Osteocyte (in vitro differentiated cells): ENCODE data around the gene AIG1. TPM values are rescaled to one million over a fixed set of nuclear protein-coding genes. Genes with fewer than 3 reads are reported as not detected.

Experiments used
- DNase-seq: peaks from one replicate; pipeline ENCODE4 v3.0.0; 2021; ENCODE audit warnings: mixed read lengths; ENCODE audit not compliant: unreplicated experiment; ENCODE audit errors: extremely low spot score
- H3K27ac Mint-ChIP-seq: one replicate; pipeline ENCODE4 v1.8.0; 2021; ENCODE audit warnings: mild to moderate bottlenecking, mixed read lengths; ENCODE audit not compliant: unreplicated experiment
- H3K27me3 Mint-ChIP-seq: one replicate; pipeline ENCODE4 v1.8.0; 2021; ENCODE audit warnings: mixed read lengths; ENCODE audit not compliant: unreplicated experiment
- H3K36me3 Mint-ChIP-seq: one replicate; pipeline ENCODE4 v1.8.0; 2021; ENCODE audit warnings: mixed read lengths; ENCODE audit not compliant: unreplicated experiment
- H3K4me1 Mint-ChIP-seq: one replicate; pipeline ENCODE4 v1.8.0; 2021; ENCODE audit warnings: mixed read lengths; ENCODE audit not compliant: unreplicated experiment
- H3K4me3 Mint-ChIP-seq: one replicate; pipeline ENCODE4 v1.8.0; 2021; ENCODE audit warnings: mild to moderate bottlenecking, moderate library complexity, mixed read lengths; ENCODE audit not compliant: unreplicated experiment
- H3K9me3 Mint-ChIP-seq: one replicate; pipeline ENCODE4 v1.8.0; 2021; ENCODE audit warnings: mixed read lengths; ENCODE audit not compliant: unreplicated experiment
- total RNA-seq: library from RNA; stranded (reverse); gene quantifications from 2 replicates; pipeline ENCODE4 v1.2.1, GENCODE V29; 2021
- TF ChIP-seq, protein P1 (sequence below): fragments of 200-600 bp; sonication (generic); IDR thresholded peaks from 2 replicates; pipeline ENCODE4 v1.5.0; 2021; ENCODE audit warnings: antibody characterized with exemption, mild to moderate bottlenecking, moderate library complexity

AIG1 gene
- total RNA-seq, 1 donor from 2014 or later, result 40.5 TPM

DNA sequence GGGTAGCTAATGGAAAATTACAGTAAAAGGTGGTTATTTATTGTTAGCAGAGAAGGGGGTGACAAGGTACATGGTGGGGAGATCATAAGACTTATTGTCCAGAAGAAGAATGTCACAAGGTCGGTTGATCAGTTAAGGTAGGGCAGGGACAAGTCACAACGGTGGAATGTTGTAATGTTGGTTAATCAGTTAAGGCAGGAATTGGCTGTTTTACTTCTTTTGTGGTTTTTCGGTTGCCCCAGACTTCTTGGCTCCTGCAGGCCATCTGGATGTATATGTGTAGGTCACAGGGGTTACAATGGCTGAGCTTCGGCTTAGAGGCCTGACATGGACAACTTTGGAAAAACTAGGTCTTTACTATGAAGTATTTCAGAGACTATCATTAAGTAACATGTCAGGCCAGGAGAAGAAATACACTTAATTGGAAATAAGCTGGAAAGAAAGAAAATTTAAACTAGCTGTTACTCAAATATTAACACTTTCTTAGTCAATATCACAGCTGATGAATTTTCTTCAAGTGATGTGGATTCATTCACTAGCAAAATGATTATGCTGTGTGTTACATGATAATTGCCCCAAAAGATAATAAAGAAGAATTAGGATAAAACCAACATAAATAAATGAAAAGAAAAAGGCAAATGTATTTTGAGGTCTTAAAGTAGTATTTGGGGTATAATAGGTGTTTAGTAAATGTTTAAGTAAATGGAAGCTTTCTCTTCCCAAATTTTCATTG lies 4.4 kb downstream of the AIG1 start:
- Mint-ChIP-seq H3K27me3 (no peaks in the 10 kb centered on the region), H3K4me1 (peaks cover 46% of the 10 kb centered on the region), H3K4me3 (no peak overlapping the region), H3K27ac (no peak overlapping the region), H3K36me3 (no peaks in the 10 kb centered on the region), H3K9me3 (no peaks in the 10 kb centered on the region)
- DNase-seq, result no peak
- TF ChIP-seq, protein P1, sequence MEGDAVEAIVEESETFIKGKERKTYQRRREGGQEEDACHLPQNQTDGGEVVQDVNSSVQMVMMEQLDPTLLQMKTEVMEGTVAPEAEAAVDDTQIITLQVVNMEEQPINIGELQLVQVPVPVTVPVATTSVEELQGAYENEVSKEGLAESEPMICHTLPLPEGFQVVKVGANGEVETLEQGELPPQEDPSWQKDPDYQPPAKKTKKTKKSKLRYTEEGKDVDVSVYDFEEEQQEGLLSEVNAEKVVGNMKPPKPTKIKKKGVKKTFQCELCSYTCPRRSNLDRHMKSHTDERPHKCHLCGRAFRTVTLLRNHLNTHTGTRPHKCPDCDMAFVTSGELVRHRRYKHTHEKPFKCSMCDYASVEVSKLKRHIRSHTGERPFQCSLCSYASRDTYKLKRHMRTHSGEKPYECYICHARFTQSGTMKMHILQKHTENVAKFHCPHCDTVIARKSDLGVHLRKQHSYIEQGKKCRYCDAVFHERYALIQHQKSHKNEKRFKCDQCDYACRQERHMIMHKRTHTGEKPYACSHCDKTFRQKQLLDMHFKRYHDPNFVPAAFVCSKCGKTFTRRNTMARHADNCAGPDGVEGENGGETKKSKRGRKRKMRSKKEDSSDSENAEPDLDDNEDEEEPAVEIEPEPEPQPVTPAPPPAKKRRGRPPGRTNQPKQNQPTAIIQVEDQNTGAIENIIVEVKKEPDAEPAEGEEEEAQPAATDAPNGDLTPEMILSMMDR, result no peak

DNA sequence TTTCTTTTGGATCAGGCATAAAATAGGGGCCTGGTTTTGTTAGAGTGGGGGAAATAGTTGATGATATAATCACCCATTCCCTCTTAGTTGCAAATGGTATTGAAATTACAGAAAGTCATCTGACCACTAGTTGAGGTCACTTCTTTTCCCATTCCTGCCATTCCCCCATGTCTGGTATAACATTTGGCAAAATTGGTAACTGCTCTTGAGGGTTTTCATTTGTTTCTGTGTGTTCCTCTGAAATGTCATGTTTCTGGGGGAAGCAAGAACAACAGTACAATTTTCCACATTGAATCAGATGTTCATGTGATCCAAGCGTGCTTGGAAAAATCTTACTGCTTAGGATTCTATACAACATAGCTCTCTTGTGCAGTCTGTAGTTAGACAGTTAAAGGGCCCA lies 7.3 kb downstream of the AIG1 start:
- DNase-seq, result no peak
- no peak overlapping the region for H3K4me3 Mint-ChIP-seq

DNA sequence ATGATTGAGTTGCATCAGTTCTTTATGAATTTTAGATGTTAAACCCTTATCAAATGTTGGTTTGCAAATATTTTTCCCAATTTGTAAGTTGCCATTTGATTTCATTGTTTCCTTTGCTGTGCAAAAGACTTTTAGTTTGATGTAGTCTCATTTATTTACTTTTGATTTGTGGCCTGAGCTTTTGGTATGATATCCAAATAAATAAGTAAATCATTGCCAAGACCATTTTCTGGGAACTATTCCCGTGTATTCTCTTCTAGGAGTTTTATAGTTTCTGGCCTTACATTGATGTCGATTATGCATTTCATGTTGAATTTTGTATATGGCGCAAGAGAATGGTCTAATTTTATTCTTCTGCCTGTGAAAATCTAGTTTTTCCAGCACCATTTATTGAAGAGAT lies 13.4 kb downstream of the AIG1 start:
- Mint-ChIP-seq H3K4me3 (no peak overlapping the region), H3K27me3 (no peaks in the 10 kb centered on the region)

More for the DNA sequence above, 7.3 kb downstream of the AIG1 start:
- Mint-ChIP-seq H3K9me3 (no peaks in the 10 kb centered on the region), H3K4me1 (peaks cover 22% of the 10 kb centered on the region), H3K27me3 (no peaks in the 10 kb centered on the region), H3K27ac (no peak overlapping the region), H3K36me3 (peaks cover 2% of the 10 kb centered on the region)
- TF ChIP-seq, protein P1, result no peak

DNA sequence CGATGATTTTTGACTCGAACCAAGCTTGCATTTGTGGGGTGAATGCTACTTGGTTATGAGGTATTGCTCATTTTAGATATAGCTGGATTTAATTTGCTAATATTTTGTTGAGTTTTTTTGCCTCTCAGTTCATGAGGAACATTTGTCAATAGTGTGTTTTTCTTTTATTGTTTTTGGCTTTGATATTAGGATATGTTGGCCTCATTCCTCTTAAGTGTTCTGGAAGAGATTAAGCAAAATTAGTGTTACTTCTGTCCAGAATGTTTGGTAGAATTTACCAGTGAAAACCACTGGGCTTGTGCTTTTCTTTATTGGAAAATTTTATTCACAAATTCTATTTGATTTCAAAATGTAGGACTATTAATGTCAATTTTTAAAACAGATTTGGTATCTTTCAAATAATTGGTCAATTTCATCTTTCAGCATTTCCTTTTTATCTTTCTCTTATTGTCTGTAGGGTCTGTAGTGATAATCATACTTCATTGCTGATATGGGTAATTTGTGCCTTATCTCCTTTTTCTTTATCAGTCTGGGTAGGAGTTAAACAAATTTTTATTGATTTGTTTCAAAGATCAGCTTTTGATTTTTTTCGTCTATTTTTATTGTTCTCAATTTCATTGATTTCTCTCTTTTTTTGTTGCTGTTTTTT lies 14.1 kb downstream of the AIG1 start:
- H3K27ac Mint-ChIP-seq, result no peak overlapping the region
- H3K4me1 Mint-ChIP-seq, result peaks cover 6% of the 10 kb centered on the region
- peaks cover 14% of the 10 kb centered on the region for H3K36me3 Mint-ChIP-seq
- no peaks in the 10 kb centered on the region for H3K27me3 Mint-ChIP-seq
- H3K4me3 Mint-ChIP-seq, result no peak overlapping the region
- peaks cover 14% of the 10 kb centered on the region for H3K9me3 Mint-ChIP-seq
- no peak for DNase-seq
- TF ChIP-seq, protein P1, result no peak

More for the DNA sequence above, 13.4 kb downstream of the AIG1 start:
- Mint-ChIP-seq H3K9me3 (peaks cover 14% of the 10 kb centered on the region), H3K27ac (no peak overlapping the region), H3K36me3 (peaks cover 14% of the 10 kb centered on the region), H3K4me1 (peaks cover 3% of the 10 kb centered on the region)
- TF ChIP-seq, protein P1, result no peak
- no peak for DNase-seq
